HEK293T (cell line): Measurements from ENCODE around the gene GRIA4.

Source experiments
- FOXA1 ChIP-seq: fragments of 450-650 bp; IDR thresholded peaks from 2 replicates; pipeline ENCODE4 v1.6.1; 2016; ENCODE audit warnings: mild to moderate bottlenecking
- FOXK2 ChIP-seq: fragments of 450-650 bp; IDR thresholded peaks from 2 replicates; pipeline ENCODE4 v1.6.1; 2016; ENCODE audit warnings: mild to moderate bottlenecking
- HDGF ChIP-seq: fragments of 450-650 bp; IDR thresholded peaks from 2 replicates; pipeline ENCODE4 v1.6.1; 2017; ENCODE audit warnings: antibody characterized with exemption, borderline replicate concordance
- LEF1 ChIP-seq: fragments of 450-650 bp; IDR thresholded peaks from 2 replicates; pipeline ENCODE4 v1.6.1; 2017; ENCODE audit warnings: mild to moderate bottlenecking, borderline replicate concordance
- SUZ12 ChIP-seq: fragments of 450-650 bp; IDR thresholded peaks from 2 replicates; pipeline ENCODE4 v1.6.1; 2016; ENCODE audit warnings: mild to moderate bottlenecking
- TARDBP ChIP-seq: fragments of 450-650 bp; IDR thresholded peaks from 2 replicates; pipeline ENCODE4 v1.6.1; 2016
- ZNF384 ChIP-seq: fragments of 450-650 bp; IDR thresholded peaks from 2 replicates; pipeline ENCODE4 v1.6.1; 2016

DNA sequence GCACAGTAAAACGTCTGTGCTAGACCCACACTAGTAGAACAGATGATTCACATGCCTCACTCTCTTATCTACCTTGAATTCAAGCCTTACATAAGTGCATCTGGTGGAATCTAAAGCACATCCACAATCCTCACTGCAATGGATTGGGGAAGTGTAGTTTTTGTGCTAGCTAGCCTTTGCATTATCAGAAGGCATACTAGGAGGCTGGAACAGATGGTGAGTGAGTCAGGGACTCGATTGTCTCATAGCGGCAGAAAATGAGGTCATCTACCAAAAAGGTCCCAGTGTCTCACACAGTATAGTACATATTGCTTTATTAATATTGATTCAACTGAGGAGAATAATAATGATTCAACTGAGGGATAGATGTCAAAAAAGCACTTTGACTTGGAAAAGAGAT, 402.9 kb downstream of the GRIA4 start:
- TF ChIP-seq SUZ12 = no peak
- TF ChIP-seq FOXA1 = no peak
- no peak for TF ChIP-seq TARDBP
- no peak for TF ChIP-seq ZNF384
- no peak for TF ChIP-seq HDGF
- TF ChIP-seq LEF1 = no peak
- no peak for TF ChIP-seq FOXK2
